DND-41 (cell line): Measurements from ENCODE around the gene CENPS.

Source experiments
- CTCF ChIP-seq: IDR thresholded peaks from 2 replicates; pipeline ENCODE4 v1.5.1; 2012; ENCODE audit warnings: borderline replicate concordance, low read length, moderate library complexity, mild to moderate bottlenecking; ENCODE audit not compliant: poor library complexity, severe bottlenecking; ENCODE audit errors: extremely low read depth
- EZH2 ChIP-seq: IDR thresholded peaks from 3 replicates; pipeline ENCODE4 v1.6.1; 2012; ENCODE audit warnings: borderline replicate concordance, low read depth, mild to moderate bottlenecking, moderate library complexity, low read length, inconsistent platforms; ENCODE audit not compliant: severe bottlenecking

- TF ChIP-seq CTCF (no peak), EZH2 (no peak)
Measured at GRCh38 chr1:10472220-10473144, 42.2 kb downstream of the CENPS start, which contains the start of gene DFFA.
